Globus pallidus (tissue), 1 donor: ENCODE results near the gene GLOD4.
"Not testable (repeated sequence)": the region's sequence is repeated elsewhere in the genome, so short reads cannot be mapped to it uniquely, and the experiment has no call there.

Experiments used
- DNase-seq: peaks from one replicate; pipeline ENCODE4 v3.0.0-alpha.2; 2015; ENCODE audit warnings: low spot score

The GLOD4 gene

GRCh38 chr17:781805-782731, at the start of gene GLOD4, which contains the start of gene MRM3:
Gene GLOD4, minus strand, starts transcription at chr17:782280. Its CDS starts 25 bp downstream, at chr17:782255.
Gene MRM3, plus strand, starts transcription at chr17:782353. Its CDS starts 26 bp downstream, at chr17:782379.
- DNase-seq = peak; percentile 85

GRCh38 chr17:830950-831349, 48.9 kb upstream of the GLOD4 start:
- no peak for DNase-seq

GRCh38 chr17:830381-830780, 48.3 kb upstream of the GLOD4 start:
- DNase-seq = no peak

GRCh38 chr17:829614-830013, 47.5 kb upstream of the GLOD4 start:
- DNase-seq = not testable (repeated sequence)

GRCh38 chr17:828761-829160, 46.7 kb upstream of the GLOD4 start:
- no peak for DNase-seq

- no peak for DNase-seq
Observed at GRCh38 chr17:826778-827177, 44.7 kb upstream of the GLOD4 start.

- no peak for DNase-seq
Observed at GRCh38 chr17:825216-825615, 43.1 kb upstream of the GLOD4 start.

GRCh38 chr17:824378-824777, 42.3 kb upstream of the GLOD4 start:
- DNase-seq = no peak

- no peak for DNase-seq
Observed at GRCh38 chr17:823501-823902, 41.4 kb upstream of the GLOD4 start.

- no peak for DNase-seq
Observed at GRCh38 chr17:819251-819650, 37.2 kb upstream of the GLOD4 start.

- DNase-seq = no peak
Observed at GRCh38 chr17:814371-814770, 32.3 kb upstream of the GLOD4 start.

- no peak for DNase-seq
Observed at GRCh38 chr17:812638-813204, 30.6 kb upstream of the GLOD4 start.

GRCh38 chr17:811051-811784, 29.1 kb upstream of the GLOD4 start:
- no peak for DNase-seq

GRCh38 chr17:807523-808294, 25.6 kb upstream of the GLOD4 start:
- no peak for DNase-seq

- DNase-seq = no peak
Observed at GRCh38 chr17:806781-807522, 24.9 kb upstream of the GLOD4 start.

- DNase-seq = no peak
Observed at GRCh38 chr17:806346-806745, 24.3 kb upstream of the GLOD4 start.

GRCh38 chr17:805886-806285, 23.8 kb upstream of the GLOD4 start:
- not testable (repeated sequence) for DNase-seq

- DNase-seq = no peak
Observed at GRCh38 chr17:804541-805435, 22.7 kb upstream of the GLOD4 start.

- no peak for DNase-seq
Observed at GRCh38 chr17:802901-803881, 21.1 kb upstream of the GLOD4 start.
